Endometrial microvascular endothelial cells (primary cell): Measurements from ENCODE around the gene WRAP73. TPM values are rescaled to one million over a fixed set of nuclear protein-coding genes. Genes with fewer than 3 reads are reported as not detected.

Experiments
- in situ Hi-C: cut with HindIII; loops from 2 replicates; pipeline ENCODE4 v1.10.0; 2017; ENCODE audit warnings: low sequenced_read_pairs, low pct_unique_long_range_greater_than_20kb; ENCODE audit errors: inconsistent ontology term
- total RNA-seq: library from RNA; depleted of rRNA; stranded (reverse); fragments of >200 nt; gene quantifications from one replicate; pipeline ENCODE4 v1.2.3, GENCODE V29; 2015; ENCODE audit errors: inconsistent ontology term

The WRAP73 gene
- total RNA-seq, 1 donor from 2014 or later, result 26.4 TPM

DNA sequence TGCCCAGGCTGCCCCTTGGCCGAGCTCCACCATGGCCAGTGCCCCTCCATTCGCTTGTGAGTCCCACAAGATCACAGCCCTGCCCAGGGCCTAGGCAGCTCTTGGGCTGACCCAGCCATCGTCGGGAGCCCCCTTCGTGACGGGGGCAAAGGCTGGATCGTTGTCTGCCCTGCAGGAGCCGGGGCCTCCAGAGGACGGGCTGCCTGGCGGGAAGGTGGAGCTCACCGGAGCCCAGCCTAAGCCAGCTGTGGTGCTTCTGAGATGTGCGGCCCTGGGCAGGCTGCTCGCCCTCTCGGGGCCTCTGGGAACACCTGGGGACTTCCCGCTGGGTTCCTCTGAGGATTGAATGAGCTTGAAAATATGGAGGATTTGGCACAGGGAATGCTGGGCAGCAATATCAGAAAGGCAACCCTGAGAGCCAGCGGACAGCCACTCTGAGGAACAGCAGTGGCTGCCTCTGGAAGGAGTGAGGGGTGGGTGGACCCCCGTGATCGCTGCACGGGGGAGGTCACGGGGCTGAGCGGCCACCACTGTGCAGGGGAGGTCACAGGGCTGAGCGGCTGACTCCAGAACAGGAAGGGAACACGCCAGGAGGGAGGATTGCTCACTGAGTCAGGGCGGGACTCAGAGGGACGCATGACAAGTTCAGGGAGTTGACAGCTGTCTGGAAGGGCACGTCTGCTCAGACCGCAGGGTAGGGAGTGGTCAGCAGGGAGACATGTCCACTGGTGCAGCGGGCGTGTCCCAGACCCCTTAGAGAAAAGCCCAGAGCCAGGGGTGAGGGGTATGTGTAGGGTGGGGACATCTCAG lies 21.7 kb upstream of the WRAP73 start:
- in situ Hi-C loops, result no loop called here

DNA sequence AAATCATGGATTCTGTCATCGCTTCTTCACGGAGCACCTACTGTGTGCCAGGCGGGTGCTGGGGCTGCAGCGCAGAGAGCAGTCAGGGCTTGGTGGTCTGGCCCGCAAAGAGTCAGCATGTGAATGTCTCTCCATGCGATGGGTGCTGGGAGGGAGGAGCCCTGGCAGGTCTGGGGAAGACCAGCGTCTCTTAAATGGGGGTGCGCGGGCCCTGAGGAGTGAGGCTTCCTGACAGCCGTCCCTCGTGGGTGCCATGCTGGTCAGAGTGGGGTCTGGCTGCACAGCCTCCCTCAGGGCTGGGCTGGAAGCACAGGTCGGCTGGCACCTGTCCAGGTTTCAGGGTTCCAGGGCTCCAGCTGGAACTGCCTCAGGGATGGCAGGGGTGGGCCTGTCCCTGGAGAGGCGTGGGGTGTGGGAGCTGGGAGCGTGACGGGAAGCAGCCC lies 20.9 kb upstream of the WRAP73 start:
- in situ Hi-C loops, result no loop called here

DNA sequence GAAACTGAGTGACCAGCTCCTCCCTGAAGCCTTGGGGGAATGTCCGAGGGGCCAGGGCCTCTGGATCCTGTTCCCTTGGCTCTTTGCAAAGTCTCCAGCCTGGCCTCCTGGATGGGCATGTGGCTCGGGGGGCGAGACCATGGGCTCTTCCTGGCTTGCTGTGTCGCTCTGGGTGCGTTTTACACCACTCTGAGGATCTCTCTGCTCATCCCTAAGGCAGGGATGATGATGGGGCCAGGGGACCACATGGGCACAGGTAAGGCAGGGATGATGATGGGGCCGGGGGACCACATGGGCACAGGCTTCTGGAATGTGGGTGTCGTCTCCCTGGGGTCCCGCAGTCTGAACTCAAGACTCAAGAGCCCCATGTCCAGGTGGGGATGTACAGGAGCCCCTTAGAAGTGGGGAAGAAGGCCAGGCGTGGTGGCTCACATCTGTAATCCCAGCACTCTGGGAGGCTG lies 20.1 kb upstream of the WRAP73 start:
- in situ Hi-C loops, result no loop called here

DNA sequence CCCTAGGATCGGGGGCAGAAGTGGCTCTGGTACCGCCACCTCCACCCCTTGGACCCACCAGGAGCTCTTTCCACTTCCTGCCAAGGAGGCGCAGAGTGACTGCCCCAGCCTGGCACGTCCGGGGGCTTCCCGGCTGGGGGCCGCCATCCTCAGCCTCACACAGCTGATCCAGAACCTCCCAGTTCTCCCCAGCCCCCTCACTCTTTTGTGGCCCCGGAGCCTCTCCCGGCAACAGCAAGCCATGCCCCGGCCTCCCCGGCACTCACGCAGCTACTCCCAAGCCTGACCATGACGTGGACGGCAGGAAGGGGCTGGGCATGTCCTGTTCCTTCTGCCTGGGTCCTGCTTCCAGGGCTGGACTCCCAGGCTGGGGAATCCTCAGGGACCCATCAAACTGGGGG lies 19.5 kb upstream of the WRAP73 start:
- in situ Hi-C loops, result no loop called here

DNA sequence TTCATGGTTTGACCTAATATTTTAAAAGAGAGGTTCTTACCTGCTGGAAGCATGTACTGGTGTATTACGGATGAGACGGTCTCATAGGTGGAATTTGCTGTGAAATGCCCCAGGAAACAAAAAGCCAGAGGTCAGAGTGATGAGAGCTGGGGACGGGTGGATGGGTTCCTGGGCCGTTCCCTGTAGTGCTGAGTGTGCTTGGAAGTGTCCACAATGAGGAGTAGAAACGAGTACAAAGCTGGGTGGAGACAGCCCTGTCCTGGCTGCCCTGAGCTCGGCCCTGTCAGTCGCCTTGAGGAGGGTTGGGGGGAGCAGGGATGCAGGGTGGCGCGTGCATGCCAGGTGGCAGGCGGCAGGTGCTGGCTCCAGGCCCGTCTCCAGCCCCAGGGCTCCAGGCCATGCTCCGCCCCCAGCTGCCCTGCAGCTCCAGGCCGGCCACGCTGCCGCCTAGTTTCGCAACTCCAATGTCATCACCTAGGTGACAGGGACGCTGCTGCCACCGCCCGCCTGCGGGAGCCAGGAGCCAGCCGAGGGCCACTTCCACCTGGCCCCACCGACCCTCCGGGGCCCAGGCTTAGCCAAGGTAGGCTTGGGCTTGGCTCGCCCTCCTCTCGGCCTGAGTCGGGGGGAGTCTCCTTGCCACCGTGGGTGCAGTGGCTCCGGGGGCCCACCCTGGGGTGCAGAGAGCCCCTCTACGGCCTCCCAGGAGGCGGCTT lies 18.8 kb upstream of the WRAP73 start:
- in situ Hi-C loops, result no loop called here

DNA sequence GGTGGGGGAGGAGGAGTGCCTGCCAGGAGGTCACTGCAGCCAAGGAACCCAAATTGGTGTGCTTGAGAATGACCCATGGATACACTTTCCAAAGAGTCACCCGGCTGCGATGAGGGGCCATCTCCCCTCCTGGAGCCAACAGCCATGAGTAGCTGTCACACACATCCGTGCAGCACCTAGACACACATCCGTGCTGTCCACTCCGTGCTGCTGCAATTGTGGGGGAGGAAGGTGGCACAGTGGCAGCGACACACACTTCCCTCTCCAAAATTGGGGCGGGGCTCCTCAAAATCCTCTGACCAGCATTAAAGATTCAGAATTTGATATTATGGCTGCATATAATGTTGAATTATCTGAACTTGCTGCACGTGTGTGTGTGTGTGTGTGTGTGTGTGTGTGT lies 18.2 kb upstream of the WRAP73 start:
- in situ Hi-C loops, result no loop called here

DNA sequence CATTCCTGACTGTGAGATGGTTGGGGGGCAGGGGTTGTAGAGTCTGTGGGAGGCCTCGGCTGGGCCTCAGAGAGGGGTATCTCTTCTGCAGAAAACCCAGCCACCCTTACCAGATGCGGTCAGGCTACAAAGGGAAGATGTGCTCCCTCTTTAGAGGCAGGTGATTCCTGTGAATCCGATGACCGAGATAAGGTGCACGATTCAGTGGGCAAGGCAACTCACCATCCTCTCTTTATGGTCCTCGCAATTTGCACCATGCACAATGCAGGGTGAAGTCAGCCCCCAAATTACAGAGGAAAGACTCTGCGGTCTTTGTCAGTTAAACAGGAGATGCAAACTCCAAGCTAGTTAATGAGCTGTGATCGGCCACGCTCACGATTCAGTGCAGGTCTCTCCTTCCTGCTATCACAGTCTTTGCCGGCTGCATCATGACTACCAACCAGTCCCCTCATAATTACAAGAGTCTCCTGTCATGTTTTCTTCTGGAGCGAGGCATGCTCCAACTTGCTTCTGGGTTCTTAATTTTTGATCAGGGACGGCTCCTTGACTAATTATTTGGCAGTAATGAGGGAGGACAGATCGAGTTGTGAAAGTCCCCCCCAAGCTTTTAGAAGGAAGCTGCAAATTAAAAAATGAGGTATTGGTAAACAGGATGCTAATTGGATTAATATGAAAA lies 14.9 kb upstream of the WRAP73 start:
- in situ Hi-C loops, result no loop called here

DNA sequence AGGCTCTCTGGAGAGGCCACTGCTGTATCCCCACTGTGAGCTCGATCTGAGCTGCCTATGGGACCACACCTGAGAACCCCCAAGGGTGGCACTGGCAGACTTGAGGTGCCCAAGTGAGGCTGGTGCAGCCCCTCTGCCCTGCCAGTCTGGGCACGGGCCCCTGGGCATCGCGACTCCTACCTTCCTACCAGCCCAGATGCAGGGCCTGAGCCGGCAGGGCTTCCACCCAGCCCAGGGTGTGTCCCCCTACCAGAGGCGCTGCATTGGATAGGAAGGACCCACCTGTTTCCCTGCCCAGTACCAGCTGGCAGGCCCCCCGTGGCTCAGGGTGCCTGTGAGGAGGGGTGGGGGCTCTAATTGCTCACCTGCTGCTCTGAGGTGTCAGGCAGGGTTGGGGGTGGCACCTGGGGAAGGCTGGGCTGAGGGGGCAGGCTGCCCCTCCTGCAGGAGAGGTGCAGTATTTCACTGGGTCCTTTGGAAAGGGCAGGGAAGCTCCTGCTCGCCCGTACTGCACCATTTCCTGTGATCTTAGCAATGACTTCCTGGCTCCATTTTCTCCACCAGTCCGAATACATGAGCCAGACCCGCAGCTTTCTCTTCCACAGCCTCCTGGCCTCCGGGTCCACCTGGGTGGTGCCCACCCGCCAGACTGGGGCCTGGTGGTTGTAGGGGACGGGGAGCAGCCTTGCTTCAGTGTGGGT lies 14.2 kb upstream of the WRAP73 start:
- in situ Hi-C loops, result no loop called here

DNA sequence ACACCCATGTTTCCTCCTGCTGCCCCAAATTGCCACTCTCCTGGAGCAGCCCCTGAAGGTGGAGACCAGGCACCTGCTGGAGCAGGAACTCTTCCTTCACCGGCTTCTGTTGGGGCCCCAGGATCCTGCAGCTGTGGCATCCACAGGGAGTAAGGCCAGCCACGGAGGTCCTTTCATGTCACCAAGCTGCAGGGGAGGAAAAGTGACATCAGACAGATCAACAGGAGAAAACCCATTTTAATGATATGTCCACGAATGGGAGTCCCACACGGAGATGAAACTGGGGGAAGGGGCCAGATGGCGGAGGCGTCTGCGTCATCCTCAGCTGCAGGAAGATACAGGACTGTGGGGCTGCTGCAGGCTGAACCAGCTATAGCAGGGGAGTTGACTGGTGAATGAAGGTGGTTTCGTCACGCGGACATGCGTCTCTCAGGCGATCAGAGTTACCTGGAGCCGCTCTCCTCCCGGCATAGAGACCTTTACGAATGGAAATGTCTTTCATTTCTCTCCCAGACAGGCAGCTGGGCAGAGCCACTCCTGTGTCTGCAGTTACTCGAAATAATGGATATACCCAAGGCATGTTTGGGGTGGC lies 12.3 kb upstream of the WRAP73 start:
- in situ Hi-C loops, result no loop called here

DNA sequence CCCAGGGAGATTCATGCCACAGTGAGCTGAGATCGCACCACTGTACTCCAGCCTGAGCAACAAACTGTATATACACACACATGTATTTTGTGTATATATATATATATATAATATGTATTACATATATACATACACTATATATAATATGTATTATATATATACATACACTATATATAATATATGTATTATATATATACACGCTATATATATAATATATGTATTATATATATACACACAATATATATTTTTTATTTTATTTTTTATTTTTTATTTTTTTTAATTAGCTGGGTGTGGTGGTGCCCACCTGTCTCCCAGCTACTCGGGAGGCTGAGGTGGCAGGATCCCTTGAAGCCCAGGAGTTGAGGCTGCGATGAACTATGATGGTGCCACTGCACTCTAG lies 11.7 kb upstream of the WRAP73 start:
- in situ Hi-C loops, result no loop called here

DNA sequence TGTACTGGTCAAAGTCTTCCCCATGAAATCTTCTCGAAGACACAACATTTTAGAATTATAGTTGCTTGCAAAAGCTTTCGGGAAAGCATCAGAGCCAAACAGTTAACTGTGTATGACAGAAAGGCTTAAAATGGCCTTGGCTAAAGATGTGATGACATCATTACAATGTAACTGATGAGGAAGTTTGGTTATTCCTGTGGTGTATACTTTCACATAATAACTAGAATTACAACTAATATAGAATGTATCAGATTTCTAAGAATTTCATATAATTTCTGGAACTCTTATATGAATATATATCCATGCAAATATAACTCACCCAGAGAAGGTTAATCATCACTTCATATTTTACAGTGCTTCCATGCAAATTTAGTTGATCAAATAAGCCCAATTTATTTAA lies 10.8 kb upstream of the WRAP73 start:
- in situ Hi-C loops, result no loop called here

DNA sequence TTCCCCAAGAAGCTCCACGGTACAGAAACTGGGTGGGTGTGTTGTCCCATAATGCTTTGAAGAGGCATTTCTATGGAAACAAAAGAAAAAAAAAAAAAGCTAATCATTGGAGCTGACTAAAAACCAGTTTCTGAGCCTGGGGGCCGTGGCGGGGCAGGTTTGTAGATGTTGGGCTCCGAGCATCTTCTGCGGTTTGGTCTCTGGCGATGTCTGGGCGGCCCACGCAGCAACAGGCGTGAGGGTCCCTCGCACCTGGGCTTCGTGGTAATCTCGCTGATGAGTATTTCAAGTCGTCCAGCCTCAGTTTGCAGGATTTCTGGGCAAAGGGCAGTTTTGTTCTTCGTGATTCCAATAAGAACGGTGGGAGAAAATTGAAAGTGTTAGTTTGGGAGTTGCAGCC lies 9.2 kb upstream of the WRAP73 start:
- in situ Hi-C loops, result no loop called here

DNA sequence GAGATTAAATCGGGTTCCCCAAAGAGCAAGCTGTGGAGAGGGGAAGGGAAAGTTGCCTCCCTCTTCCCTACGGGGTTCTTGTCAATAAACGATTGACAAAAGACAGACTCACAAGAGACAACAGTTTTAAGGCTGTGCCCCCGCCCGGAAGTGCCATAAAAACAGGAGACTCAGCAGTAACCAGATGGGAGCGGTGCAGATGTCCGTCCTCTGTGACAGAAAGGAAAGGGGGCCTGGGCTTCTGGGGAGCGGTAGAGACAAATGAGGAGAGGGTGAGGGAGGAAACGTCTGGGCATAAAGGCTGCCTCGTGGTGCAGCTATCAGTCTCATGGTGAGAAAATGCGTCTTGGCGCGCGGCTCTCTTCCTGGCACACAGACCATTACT lies 8.3 kb upstream of the WRAP73 start:
- in situ Hi-C loops, result no loop called here

DNA sequence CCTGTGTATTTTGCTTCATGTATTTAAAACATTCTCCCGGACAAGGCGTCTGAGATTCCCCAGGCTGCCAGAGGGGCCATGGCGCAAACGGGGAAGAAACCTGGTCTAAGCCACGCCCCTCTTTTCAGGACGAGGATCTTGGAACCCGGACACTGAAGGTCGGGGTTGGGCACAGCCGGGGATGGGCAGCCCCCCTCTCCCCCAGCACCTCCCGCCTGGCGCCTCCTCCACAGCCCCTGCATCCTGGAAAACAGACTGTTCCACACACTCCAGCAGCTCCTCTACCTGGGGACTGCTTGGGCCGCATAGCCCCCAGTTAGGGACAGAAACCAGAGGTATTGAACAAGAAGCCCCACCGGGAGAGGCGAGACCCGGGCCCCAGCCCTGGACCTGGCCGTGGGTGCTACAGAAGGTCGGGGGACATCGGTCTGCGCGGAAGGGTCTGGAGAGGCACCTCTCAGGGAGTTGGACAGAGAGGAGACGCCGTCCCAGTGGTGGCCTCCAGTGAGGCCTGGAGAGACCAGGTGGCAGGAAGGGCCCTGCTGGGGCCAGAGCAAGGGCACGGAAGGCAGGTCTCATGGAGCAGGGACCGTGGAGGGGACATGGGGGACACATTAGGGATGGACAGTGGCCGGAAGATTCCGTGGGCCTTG lies 7.8 kb upstream of the WRAP73 start:
- in situ Hi-C loops, result no loop called here

DNA sequence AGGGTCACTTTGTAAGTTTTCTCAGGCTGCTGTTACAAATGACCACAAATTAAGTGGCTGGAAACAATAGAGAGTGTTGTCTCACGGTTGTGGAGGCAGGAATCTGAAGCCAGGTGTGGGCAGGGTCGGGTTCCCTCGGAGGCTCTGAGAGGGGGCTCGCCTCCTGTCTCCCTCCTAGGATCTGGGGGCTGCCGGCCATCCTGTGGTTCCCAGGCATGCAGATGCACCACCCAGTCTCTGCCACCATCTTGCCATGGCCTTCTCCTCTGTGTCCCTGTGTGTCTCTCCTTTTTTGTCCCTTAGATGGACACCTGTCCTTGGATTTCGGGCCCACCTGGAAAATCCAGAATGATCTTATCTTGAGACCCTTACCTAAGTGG lies 7.2 kb upstream of the WRAP73 start:
- in situ Hi-C loops, result no loop called here

DNA sequence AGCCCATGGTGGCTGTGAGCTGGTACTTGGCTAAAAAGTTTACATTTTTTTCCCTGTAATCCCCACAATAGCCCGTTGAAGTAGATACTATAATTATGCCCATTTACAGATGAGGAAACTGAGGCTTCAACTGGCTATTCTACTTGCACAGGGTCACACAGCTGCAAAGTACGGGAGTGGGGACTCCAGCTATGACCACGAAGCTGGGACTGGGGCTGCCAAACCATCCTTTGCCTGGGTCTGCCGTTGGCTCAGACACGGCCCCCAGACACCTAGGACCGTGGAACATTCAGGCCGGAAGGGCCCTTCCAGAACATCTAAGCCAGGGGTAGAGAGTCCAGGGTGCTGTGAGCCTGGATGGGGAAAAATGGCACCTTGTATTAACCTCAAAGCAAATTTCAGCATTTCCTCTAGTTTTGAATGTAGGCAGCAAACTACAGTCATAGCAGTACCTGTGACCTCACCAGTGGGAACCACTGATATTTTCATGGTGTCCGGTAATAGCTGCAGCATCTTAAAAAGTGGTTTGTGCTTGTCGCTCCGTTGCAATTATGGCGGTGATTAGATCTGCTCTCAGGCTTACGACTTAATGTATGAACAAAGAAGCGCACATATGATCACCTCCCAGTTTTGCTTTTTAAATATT lies 6.7 kb upstream of the WRAP73 start:
- in situ Hi-C loops, result no loop called here

DNA sequence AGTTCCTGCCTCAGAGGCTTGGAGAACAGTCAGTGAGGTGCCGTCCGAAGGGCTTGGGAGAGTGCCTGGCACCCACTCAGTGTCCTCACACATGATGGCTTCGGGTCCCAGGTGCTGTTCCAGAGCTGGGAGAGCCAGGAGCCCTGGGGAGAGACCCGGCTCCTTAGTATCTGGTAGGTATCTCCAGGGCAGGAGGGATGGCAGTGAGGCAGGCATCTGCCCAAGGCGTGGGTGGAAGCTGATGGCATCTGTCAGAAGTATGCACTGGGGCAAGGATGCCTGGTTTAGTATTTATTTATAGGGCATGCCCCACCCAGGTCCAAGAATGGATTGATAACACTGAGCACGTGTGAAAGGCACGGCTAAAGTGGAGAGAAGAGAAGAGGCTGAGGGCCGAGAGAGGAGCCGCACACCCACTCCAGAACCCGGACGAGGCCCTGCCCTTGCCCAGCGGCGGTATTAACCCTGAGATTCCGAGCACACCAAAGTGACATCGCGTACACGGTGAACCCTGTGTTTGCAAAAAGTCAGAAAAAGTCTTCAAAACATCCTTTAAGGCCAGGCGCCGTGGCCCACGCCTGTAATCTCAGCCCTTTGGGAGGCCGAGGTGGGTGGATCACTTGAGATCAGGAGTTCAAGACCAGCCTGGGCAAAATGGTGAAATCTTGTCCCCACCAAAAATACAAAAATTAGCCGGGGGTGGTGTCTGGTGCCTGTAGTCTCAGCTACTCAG lies 4.8 kb upstream of the WRAP73 start:
- in situ Hi-C loops, result no loop called here

DNA sequence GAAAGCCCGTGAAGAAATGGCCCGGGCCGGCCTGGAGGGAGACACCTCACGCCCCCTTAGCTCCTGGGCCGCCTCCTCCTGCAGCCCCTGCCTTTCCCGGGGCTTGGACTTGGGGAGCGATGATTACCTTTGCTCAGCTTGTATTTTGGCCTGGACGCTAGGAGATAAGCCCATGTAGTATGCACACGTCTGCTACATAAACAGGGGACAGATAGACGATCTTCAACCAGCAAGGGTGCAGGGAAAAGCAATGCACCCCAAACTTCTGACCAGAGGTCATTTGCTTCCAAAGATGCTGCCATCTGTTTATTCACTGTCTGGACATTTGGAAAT lies 3.3 kb upstream of the WRAP73 start:
- in situ Hi-C loops, result no loop called here
